Endothelial cell of umbilical vein (primary cell): ENCODE results near the gene RIC8A. TPM values are rescaled to one million over a fixed set of nuclear protein-coding genes. Genes with fewer than 3 reads are reported as not detected.

Experiments used
- BruUV-seq: library from RNA; stranded (reverse); fragments of 400-500 nt; replicated peaks from 2 replicates; lab custom pipeline; 2021; lab: Mats Ljungman, UMichigan
- CTCF ChIA-PET: fragments of 300-600, 350-600 bp; sonication (Branson Sonifier 250); formaldehyde crosslinking; loops from one replicate; lab custom pipeline; 2021; ENCODE audit warnings: antibody characterized with exemption, inconsistent platforms; lab: Charles Lee
- POLR2A ChIA-PET: fragments of 300-600, 350-600 bp; sonication (Branson Sonifier 250); formaldehyde crosslinking; loops from one replicate; lab custom pipeline; 2021; ENCODE audit warnings: antibody characterized with exemption, inconsistent platforms; lab: Charles Lee
- DNase-seq: peaks from one replicate; pipeline ENCODE4 v3.0.0-alpha.2; 2011; ENCODE audit warnings: low read depth, low spot score
- FAIRE-seq: peaks from 2 replicates; lab custom pipeline; 2011; peaks lifted over from hg19 to GRCh38; lab: Jason Lieb, UNC
- H2AFZ ChIP-seq: 2 replicates; pipeline ENCODE4 v1.6.0; 2012; ENCODE audit warnings: low read depth, low read length, control low read depth, inconsistent platforms
- H3K27ac ChIP-seq: 2 replicates; pipeline ENCODE4 v1.5.1; 2011; ENCODE audit warnings: low read depth, mild to moderate bottlenecking, control low read depth, low read length, moderate library complexity; ENCODE audit not compliant: insufficient read depth
- H3K27me3 ChIP-seq, 2 experiments: 2 replicates each; pipeline versions ENCODE4 v1.6.0 to v1.6.1; 2011; ENCODE audit warnings: low read length in 2 of 2, mixed read lengths in 1 of 2; ENCODE audit not compliant: control insufficient read depth in 2 of 2, insufficient read depth in 2 of 2
- H3K36me3 ChIP-seq, 2 experiments: 2 replicates in 1 of 2; 3 replicates in 1 of 2; pipeline ENCODE4 v1.5.1; 2011; ENCODE audit warnings: low read length in 2 of 2, mild to moderate bottlenecking in 1 of 2, moderate library complexity in 1 of 2; ENCODE audit not compliant: control insufficient read depth in 2 of 2, insufficient read depth in 2 of 2; ENCODE audit errors: extremely low read depth in 1 of 2
- H3K4me1 ChIP-seq: 3 replicates; pipeline ENCODE4 v1.5.1; 2011; ENCODE audit warnings: mild to moderate bottlenecking, low read length; ENCODE audit not compliant: control insufficient read depth, insufficient read depth; ENCODE audit errors: extremely low read depth
- H3K4me2 ChIP-seq: 2 replicates; pipeline ENCODE4 v1.6.1; 2011; ENCODE audit warnings: low read length, control low read depth, mixed read lengths; ENCODE audit not compliant: insufficient read depth
- H3K4me3 ChIP-seq, 3 experiments: fragments of 200-600 bp in 1 of 3; sonication (generic), shearing (Covaris generic) in 1 of 3; replicated peaks in 1 of 3; 2 replicates each; pipeline ENCODE4 v1.5.1; 2011 to 2016; ENCODE audit warnings: control low read depth in 3 of 3, low read length in 3 of 3, mild to moderate bottlenecking in 2 of 3, inconsistent platforms in 1 of 3, low read depth in 1 of 3, moderate library complexity in 1 of 3; ENCODE audit not compliant: insufficient read depth in 1 of 3
- H3K79me2 ChIP-seq: 2 replicates; pipeline ENCODE4 v1.6.0; 2012; ENCODE audit warnings: low read length, inconsistent platforms; ENCODE audit not compliant: control insufficient read depth, insufficient read depth
- H3K9ac ChIP-seq: replicated peaks from 2 replicates; pipeline ENCODE3; 2011; ENCODE audit warnings: low read length, control low read depth; ENCODE audit not compliant: insufficient read depth; ENCODE audit errors: extremely low read depth
- H3K9me1 ChIP-seq: replicated peaks from 3 replicates; pipeline ENCODE4 v1.6.0; 2011; ENCODE audit warnings: mild to moderate bottlenecking, low read length; ENCODE audit not compliant: control insufficient read depth, insufficient read depth; ENCODE audit errors: extremely low read depth
- H3K9me3 ChIP-seq: replicated peaks from 2 replicates; pipeline ENCODE4 v1.5.1; 2012; ENCODE audit warnings: low read length, inconsistent platforms; ENCODE audit not compliant: control insufficient read depth, insufficient read depth
- H4K20me1 ChIP-seq: replicated peaks from 2 replicates; pipeline ENCODE3; 2011; ENCODE audit warnings: mild to moderate bottlenecking, low read length; ENCODE audit not compliant: control insufficient read depth, insufficient read depth; ENCODE audit errors: extremely low read depth
- EZH2 ChIP-seq: IDR thresholded peaks from 2 replicates; pipeline ENCODE4 v1.6.1; 2012; ENCODE audit warnings: borderline replicate concordance, low read depth, mild to moderate bottlenecking, moderate library complexity, low read length, inconsistent platforms; ENCODE audit not compliant: severe bottlenecking
- FOS ChIP-seq: IDR thresholded peaks from 2 replicates; pipeline ENCODE4 v1.6.1; 2011; ENCODE audit warnings: mild to moderate bottlenecking, low read length, moderate library complexity, borderline replicate concordance; ENCODE audit not compliant: insufficient read depth
- GATA2 ChIP-seq: IDR thresholded peaks from 2 replicates; pipeline ENCODE4 v1.7.0; 2011; ENCODE audit warnings: low read depth, mild to moderate bottlenecking, moderate library complexity, mixed read lengths, low read length; ENCODE audit not compliant: insufficient read length, insufficient read depth
- JUN ChIP-seq: IDR thresholded peaks from 2 replicates; pipeline ENCODE4 v1.6.1; 2011; ENCODE audit warnings: borderline replicate concordance, low read depth; ENCODE audit not compliant: insufficient read length, insufficient read depth
- MYC ChIP-seq: IDR thresholded peaks from one replicate; pipeline ENCODE4 v1.6.1; 2011; ENCODE audit warnings: mild to moderate bottlenecking, low read depth, low read length
- POLR2A ChIP-seq: IDR thresholded peaks from 2 replicates; pipeline ENCODE4 v1.6.1; 2012; ENCODE audit warnings: low read depth, mild to moderate bottlenecking, control low read depth, low read length
- POLR2AphosphoS5 ChIP-seq: IDR thresholded peaks from 2 replicates; pipeline ENCODE4 v1.6.1; 2012; ENCODE audit warnings: low read depth, mild to moderate bottlenecking, control low read depth, low read length, moderate library complexity; ENCODE audit not compliant: insufficient read depth
- dilution Hi-C: fragments of 300-500 bp; cut with MboI; formaldehyde crosslinking; loops from one replicate; pipeline ENCODE4 v1.15.0; 2019; ENCODE audit warnings: low sequenced_read_pairs; ENCODE audit not compliant: extremely low pct_ligation_motif_present
- intact Hi-C: fragments of 100-400 bp; cut with micrococcal nuclease; formaldehyde crosslinking; loops from one replicate; pipeline ENCODE4 v1.10.0; 2022
- polyA plus RNA-seq, 4 experiments: library from polyadenylated mRNA; depleted of rRNA in 3 of 4; stranded (reverse) in 3 of 4; unstranded in 1 of 4; fragments of >200 nt; gene quantifications; 2 replicates each; pipeline versions ENCODE4 v1.2.1 to v1.2.3, GENCODE V29; 2011 to 2012; ENCODE audit warnings: missing spikeins in 1 of 4
- total RNA-seq: library from RNA; stranded (reverse); gene quantifications from 2 replicates; pipeline ENCODE4 v1.2.3, GENCODE V29; 2021
- TF ChIP-seq, protein P1 (sequence below): IDR thresholded peaks from 2 replicates; pipeline ENCODE4 v1.6.1; 2011; ENCODE audit not compliant: insufficient read depth, insufficient read length
- TF ChIP-seq, protein P2 (sequence below), 2 donors: IDR thresholded peaks; 1 replicate in 1 of 2; 2 replicates in 1 of 2; pipeline ENCODE4 v1.5.1; 2011; ENCODE audit warnings: low read length in 2 of 2, mild to moderate bottlenecking in 2 of 2, moderate library complexity in 2 of 2, control low read depth in 1 of 2, inconsistent platforms in 1 of 2, low read depth in 1 of 2; ENCODE audit not compliant: insufficient read depth in 1 of 2; ENCODE audit errors: extremely low read depth in 1 of 2

The RIC8A gene
- total and polyA plus RNA-seq, 2 donors (not counting 3 experiments of a cell fraction or from before 2014, with no cell fraction given): 112 to 143 TPM

DNA sequence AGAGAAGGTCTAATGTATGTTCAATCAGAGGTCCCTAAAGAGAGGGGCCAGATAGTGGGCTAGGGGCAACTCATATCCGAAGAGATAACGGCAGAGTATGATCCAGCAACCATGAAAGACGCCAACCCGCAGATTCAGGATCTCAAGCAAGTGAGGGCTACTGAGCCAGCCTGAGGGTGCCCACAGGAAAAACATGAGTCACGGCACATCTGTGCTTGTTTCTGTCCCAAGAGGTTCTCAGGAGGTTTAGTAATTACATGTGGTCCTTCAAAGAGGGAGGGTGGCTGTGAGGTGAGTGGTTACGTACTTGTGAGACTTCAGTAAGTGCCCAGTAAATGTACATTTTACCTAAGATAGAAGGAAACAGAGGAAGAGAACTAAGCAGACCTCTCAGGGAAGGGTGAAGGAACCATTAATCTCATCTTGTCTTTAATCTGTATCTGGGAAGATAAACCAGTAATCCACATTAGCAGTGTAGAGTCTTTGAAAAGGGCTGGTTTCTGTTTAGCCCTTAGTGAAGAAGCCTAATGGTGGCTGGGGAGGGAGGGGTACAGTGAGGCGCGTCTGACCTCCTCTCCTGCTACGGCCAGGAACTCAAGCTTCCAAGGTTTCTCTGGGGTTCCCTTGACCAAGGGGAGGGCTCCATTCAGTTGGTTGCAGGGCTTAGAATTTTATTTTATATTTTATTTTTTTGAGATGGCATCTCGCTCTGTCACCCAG is 18.4 kb downstream of the RIC8A start:
- no peak for FAIRE-seq
- CTCF ChIA-PET: no interaction called here

DNA sequence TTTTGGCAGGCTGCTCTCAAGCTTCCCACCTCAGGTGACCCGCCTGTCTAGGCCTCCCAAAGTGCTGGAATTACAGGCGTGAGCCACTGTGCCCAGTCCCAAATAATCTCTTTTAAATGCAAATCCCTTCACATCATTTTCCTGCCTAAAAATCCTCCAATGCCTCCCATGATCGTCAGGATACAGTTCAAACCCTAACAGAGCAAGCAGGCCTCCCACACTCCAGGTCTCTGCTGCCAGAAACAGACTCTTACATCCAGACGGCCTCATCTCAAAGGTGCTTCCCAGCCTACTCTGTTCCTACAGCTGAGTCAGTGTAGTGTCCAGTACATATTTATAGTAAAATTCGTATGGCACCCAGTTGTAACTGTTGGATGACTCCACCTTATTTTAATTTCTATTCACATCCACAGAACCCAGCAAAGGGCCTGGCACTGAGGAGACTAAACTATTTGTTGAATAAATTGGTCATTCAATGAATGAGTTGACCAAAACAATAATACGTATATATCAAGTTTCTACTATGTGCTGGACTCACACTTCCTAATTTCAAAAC is 20.4 kb downstream of the RIC8A start:
- no TSS peak for BruUV-seq
- FAIRE-seq (no peak), DNase-seq (no peak)
- H3K9me1 ChIP-seq: no peaks in the 10 kb centered on the region
- dilution Hi-C loops: no loop called here
- peaks cover 0 to 4% of the 10 kb centered on the region in 2 experiments for H3K36me3 ChIP-seq
- intact Hi-C loops: no loop called here
- no peak overlapping the region for H3K4me3 ChIP-seq
- H3K79me2 ChIP-seq: no peaks in the 10 kb centered on the region
- no peaks in the 10 kb centered on the region for H3K4me1 ChIP-seq
- H3K27ac ChIP-seq: no peak overlapping the region
- no peaks in the 10 kb centered on the region for H3K27me3 ChIP-seq
- no peaks in the 10 kb centered on the region for H3K9me3 ChIP-seq
- TF ChIP-seq MYC (no peak), EZH2 (no peak), POLR2AphosphoS5 (no peak), JUN (no peak), POLR2A (no peak), FOS (no peak), GATA2 (no peak)
- TF ChIP-seq, protein P1, sequence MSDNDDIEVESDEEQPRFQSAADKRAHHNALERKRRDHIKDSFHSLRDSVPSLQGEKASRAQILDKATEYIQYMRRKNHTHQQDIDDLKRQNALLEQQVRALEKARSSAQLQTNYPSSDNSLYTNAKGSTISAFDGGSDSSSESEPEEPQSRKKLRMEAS: no peak
- TF ChIP-seq, protein P2, sequence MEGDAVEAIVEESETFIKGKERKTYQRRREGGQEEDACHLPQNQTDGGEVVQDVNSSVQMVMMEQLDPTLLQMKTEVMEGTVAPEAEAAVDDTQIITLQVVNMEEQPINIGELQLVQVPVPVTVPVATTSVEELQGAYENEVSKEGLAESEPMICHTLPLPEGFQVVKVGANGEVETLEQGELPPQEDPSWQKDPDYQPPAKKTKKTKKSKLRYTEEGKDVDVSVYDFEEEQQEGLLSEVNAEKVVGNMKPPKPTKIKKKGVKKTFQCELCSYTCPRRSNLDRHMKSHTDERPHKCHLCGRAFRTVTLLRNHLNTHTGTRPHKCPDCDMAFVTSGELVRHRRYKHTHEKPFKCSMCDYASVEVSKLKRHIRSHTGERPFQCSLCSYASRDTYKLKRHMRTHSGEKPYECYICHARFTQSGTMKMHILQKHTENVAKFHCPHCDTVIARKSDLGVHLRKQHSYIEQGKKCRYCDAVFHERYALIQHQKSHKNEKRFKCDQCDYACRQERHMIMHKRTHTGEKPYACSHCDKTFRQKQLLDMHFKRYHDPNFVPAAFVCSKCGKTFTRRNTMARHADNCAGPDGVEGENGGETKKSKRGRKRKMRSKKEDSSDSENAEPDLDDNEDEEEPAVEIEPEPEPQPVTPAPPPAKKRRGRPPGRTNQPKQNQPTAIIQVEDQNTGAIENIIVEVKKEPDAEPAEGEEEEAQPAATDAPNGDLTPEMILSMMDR (IDR thresholded peaks at IDR 0.05; ENCODE audit: extremely low read depth in 1 of 2, insufficient read depth in 1 of 2, low read depth in 1 of 2, low read length in 2 of 2): no peak
- POLR2A ChIA-PET: no interaction called here
- H2AFZ ChIP-seq: no peak overlapping the region
- no peaks in the 10 kb centered on the region for H4K20me1 ChIP-seq
- no peak overlapping the region for H3K9ac ChIP-seq
- CTCF ChIA-PET: interaction anchor here (3.3 kb wide), 1 partner anchor 23 kb away, joined by 10 read pairs; no protein-coding TSS in a partner anchor
- no peak overlapping the region for H3K4me2 ChIP-seq

More for the DNA sequence above, 18.4 kb downstream of the RIC8A start:
- no peaks in the 10 kb centered on the region for H3K79me2 ChIP-seq
- TF ChIP-seq, protein P1: no peak
- no peak for TF ChIP-seq JUN
- TF ChIP-seq GATA2: no peak
- H3K9ac ChIP-seq: no peak overlapping the region
- dilution Hi-C loops: no loop called here
- no peaks in the 10 kb centered on the region for H3K4me1 ChIP-seq
- no peak overlapping the region for H3K27ac ChIP-seq
- peaks cover 0 to 5% of the 10 kb centered on the region in 2 experiments for H3K36me3 ChIP-seq
- BruUV-seq: no TSS peak
- H3K4me2 ChIP-seq: no peak overlapping the region
- H3K9me1 ChIP-seq: no peaks in the 10 kb centered on the region
- H3K9me3 ChIP-seq: no peaks in the 10 kb centered on the region
- intact Hi-C loops: no loop called here
- no peaks in the 10 kb centered on the region for H3K27me3 ChIP-seq
- H3K4me3 ChIP-seq: no peak overlapping the region
- POLR2A ChIA-PET: no interaction called here
- H2AFZ ChIP-seq: no peak overlapping the region
- no peak for DNase-seq
- no peaks in the 10 kb centered on the region for H4K20me1 ChIP-seq
